Subcutaneous adipose tissue (tissue), 4 donors: ENCODE data around the gene NCSTN. TPM values are rescaled to one million over a fixed set of nuclear protein-coding genes. Genes with fewer than 3 reads are reported as not detected.

Experiments
- CTCF ChIP-seq: fragments of 450-650 bp; IDR thresholded peaks from one replicate; pipeline ENCODE4 v1.5.1; 2016; ENCODE audit warnings: low read depth, mild to moderate bottlenecking, control low read depth, antibody characterized with exemption, moderate library complexity
- total RNA-seq, 4 donors: library from RNA; depleted of rRNA; stranded (reverse); fragments of >200 nt; gene quantifications; one replicate each; pipeline ENCODE4 v1.1.0, GENCODE V29; 2016

The NCSTN gene
- total RNA-seq, 4 donors from 2014 or later = 78.7 to 113 (median 88.8) TPM

- no peak for TF ChIP-seq CTCF
Measured at GRCh38 chr1:160400646-160401486, 57.7 kb downstream of the NCSTN start.

GRCh38 chr1:160401487-160401805 is 58.3 kb downstream of the NCSTN start:
- no peak for TF ChIP-seq CTCF

GRCh38 chr1:160402001-160402795 is 59.0 kb downstream of the NCSTN start:
- no peak for TF ChIP-seq CTCF

GRCh38 chr1:160403244-160403643 is 60.1 kb downstream of the NCSTN start:
- no peak for TF ChIP-seq CTCF

GRCh38 chr1:160404094-160404493 is 60.9 kb downstream of the NCSTN start:
- TF ChIP-seq CTCF = no peak

- no peak for TF ChIP-seq CTCF
Measured at GRCh38 chr1:160405331-160405877, 62.2 kb downstream of the NCSTN start.

GRCh38 chr1:160406131-160406968 is 63.2 kb downstream of the NCSTN start:
- no peak for TF ChIP-seq CTCF
